Fibroblast of the aortic adventitia (primary cell): ENCODE results near the gene TMEM258. TPM values are rescaled to one million over a fixed set of nuclear protein-coding genes. Genes with fewer than 3 reads are reported as not detected.

Source experiments
- DNase-seq: peaks from one replicate; pipeline ENCODE4 v3.0.0-alpha.2; 2010; ENCODE audit warnings: low read depth
- H3K4me3 ChIP-seq: 2 replicates; pipeline ENCODE4 v1.5.1; 2011; ENCODE audit warnings: low read depth, mild to moderate bottlenecking, control low read depth, low read length, moderate library complexity
- CTCF ChIP-seq: IDR thresholded peaks from 2 replicates; pipeline ENCODE4 v1.5.1; 2011; ENCODE audit warnings: mild to moderate bottlenecking, low read length, control low read depth, inconsistent platforms; ENCODE audit not compliant: insufficient read depth
- total RNA-seq: library from RNA; depleted of rRNA; stranded (reverse); fragments of >200 nt; gene quantifications from 2 replicates; pipeline ENCODE4 v1.2.3, GENCODE V29; 2012; ENCODE audit warnings: low replicate concordance

TMEM258 gene
- total RNA-seq, 1 donor: 98.1 TPM

GRCh38 chr11:61771195-61771894, 21.1 kb downstream of the TMEM258 start:
- H3K4me3 ChIP-seq: no peak overlapping the region
- DNase-seq: no peak
- TF ChIP-seq CTCF: no peak

- no peak for TF ChIP-seq CTCF
- no peak for DNase-seq
- H3K4me3 ChIP-seq: no peak overlapping the region
Observed at GRCh38 chr11:61769946-61770683, 22.3 kb downstream of the TMEM258 start.

- peak; percentile 22 for DNase-seq
- TF ChIP-seq CTCF: peak; percentile 36
- H3K4me3 ChIP-seq: no peak overlapping the region
Observed at GRCh38 chr11:61769169-61769920, 23.1 kb downstream of the TMEM258 start.

- DNase-seq: no peak
- no peak overlapping the region for H3K4me3 ChIP-seq
- TF ChIP-seq CTCF: no peak
Observed at GRCh38 chr11:61768376-61769076, 23.9 kb downstream of the TMEM258 start.

GRCh38 chr11:61766353-61766841, 26.0 kb downstream of the TMEM258 start:
- H3K4me3 ChIP-seq: no peak overlapping the region
- TF ChIP-seq CTCF: no peak
- no peak for DNase-seq

- DNase-seq: no peak
- H3K4me3 ChIP-seq: no peak overlapping the region
- no peak for TF ChIP-seq CTCF
Observed at GRCh38 chr11:61765550-61766253, 26.7 kb downstream of the TMEM258 start.
